SK-N-MC (cell line): ENCODE measurements around the gene CLCN1.

Source experiments
- DNase-seq: peaks from one replicate; pipeline ENCODE4 v3.0.0-alpha.2; 2011; ENCODE audit warnings: low read depth, low spot score
- H3K27ac ChIP-seq: fragments of 200-600 bp; sonication (generic); 2 replicates; pipeline ENCODE4 v1.5.1; 2016; ENCODE audit warnings: mixed run types
- H3K36me3 ChIP-seq: fragments of 200-600 bp; sonication (generic); 2 replicates; pipeline ENCODE4 v1.6.1; 2017; ENCODE audit warnings: antibody characterized with exemption, low read length, mixed read lengths; ENCODE audit not compliant: insufficient read depth
- H3K4me3 ChIP-seq: fragments of 200-600 bp; sonication (generic); 2 replicates; pipeline ENCODE4 v1.5.1; 2016
- H3K9ac ChIP-seq: fragments of 200-600 bp; sonication (generic); 2 replicates; pipeline ENCODE4 v1.8.0; 2017; ENCODE audit warnings: mixed run types, mixed read lengths; ENCODE audit not compliant: insufficient read length
- H3K9me3 ChIP-seq: fragments of 200-600 bp; sonication (generic); 2 replicates; pipeline ENCODE4 v1.6.1; 2017; ENCODE audit warnings: low read depth, mild to moderate bottlenecking, antibody characterized with exemption, low read length, moderate library complexity, mixed read lengths
- EZH2 ChIP-seq: fragments of 200-600 bp; sonication (generic); IDR thresholded peaks from one replicate; pipeline ENCODE4 v1.6.1; 2017; ENCODE audit warnings: antibody characterized with exemption
- FOXP2 ChIP-seq: optimal IDR thresholded peaks from 2 replicates; pipeline ENCODE3; 2011; ENCODE audit warnings: mild to moderate bottlenecking, moderate library complexity; ENCODE audit not compliant: insufficient read depth; ENCODE audit errors: extremely low read length, control extremely low read depth
- POLR2AphosphoS5 ChIP-seq: IDR thresholded peaks from 2 replicates; pipeline ENCODE4 v1.6.1; 2012; ENCODE audit warnings: mild to moderate bottlenecking, low read depth, low read length, borderline replicate concordance

CLCN1 gene

DNA sequence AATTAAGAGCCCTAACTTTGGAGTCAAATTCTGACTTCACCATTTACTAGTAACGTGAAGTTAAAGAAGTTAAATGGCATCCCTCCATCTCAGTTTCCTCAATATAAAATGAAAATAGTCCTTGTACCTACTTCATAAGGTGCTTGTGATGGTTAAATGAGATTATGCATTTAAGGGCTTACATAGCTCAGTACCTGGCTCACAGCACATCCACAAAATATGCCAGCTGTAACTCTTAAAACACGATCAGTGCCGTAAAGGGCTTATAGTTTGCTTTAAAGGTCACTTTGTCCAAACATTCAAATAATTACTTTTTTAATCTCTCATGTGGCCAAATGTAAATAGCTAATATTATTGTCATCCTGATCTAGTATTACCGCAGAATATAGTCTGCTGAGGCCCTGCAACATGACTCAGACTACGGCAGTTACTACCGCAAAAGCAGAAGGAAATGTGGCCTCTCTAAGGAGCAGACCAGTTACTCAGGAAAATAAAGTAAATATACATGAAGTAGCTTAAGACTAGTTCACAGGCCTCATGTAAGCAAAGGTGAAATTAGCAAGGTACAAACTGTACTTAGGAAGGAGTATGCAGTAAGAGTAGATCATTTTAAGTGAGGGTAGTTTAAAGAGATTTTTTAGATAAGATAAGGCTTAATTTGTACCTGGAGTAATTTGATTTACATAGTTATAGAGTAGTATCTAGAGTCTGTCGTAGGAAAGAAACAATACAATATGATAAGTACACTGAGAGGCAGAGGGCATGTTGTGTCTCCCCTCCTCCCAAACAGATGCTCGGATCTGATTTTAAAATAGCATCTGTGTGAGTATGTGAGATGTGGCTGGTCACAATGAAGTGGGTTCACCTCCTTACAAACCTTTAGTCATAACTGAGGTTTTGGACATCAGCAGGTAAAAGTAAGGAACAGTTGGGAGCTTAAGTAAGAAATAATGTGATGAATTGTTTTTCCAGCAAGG lies 14.7 kb upstream of the CLCN1 start:
- DNase-seq = no peak
- no peak for TF ChIP-seq POLR2AphosphoS5
- no peak for TF ChIP-seq EZH2
- TF ChIP-seq FOXP2 = no peak
- Histone ChIP-seq H3K9me3 (no peaks in the 10 kb centered on the region), H3K4me3 (no peak overlapping the region), H3K9ac (no peak overlapping the region), H3K27ac (no peak overlapping the region), H3K36me3 (peaks cover 95% of the 10 kb centered on the region)

DNA sequence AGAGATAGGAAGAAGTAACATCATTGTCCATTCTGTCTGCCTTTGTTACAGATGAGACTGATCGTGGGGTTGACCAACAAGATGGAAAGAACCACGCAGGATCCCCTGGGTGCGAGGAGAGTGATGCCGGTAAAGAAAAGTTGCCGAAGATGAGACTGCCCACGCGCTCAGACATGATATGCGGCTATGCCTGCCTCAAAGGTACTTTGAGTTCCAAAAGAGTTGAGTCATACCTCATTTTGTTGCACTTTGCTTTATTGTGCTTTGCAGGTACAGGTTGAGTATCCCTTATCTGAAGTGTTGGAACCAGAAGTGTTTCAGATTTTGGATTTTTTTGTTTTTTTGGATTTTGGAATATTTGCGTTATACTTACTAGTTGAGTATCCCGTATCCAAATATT lies 12.2 kb upstream of the CLCN1 start:
- H3K4me3 ChIP-seq = no peak overlapping the region
- no peaks in the 10 kb centered on the region for H3K9me3 ChIP-seq
- TF ChIP-seq FOXP2 (no peak), EZH2 (no peak), POLR2AphosphoS5 (no peak)
- no peak overlapping the region for H3K27ac ChIP-seq
- peaks cover 93% of the 10 kb centered on the region for H3K36me3 ChIP-seq
- no peak overlapping the region for H3K9ac ChIP-seq
- no peak for DNase-seq

DNA sequence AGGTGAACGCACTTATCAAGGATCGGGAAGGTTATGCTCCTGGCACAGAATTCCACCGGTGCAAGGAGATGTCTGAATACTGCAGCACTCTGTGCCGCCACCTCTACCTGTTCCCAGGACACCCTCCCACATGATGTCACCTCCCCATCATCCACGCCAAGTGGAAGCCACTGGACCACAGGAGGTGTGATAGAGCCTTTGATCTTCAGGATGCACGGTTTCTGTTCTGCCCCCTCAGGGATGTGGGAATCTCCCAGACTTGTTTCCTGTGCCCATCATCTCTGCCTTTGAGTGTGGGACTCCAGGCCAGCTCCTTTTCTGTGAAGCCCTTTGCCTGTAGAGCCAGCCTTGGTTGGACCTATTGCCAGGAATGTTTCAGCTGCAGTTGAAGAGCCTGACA lies 11.0 kb upstream of the CLCN1 start:
- peaks cover 81% of the 10 kb centered on the region for H3K36me3 ChIP-seq

DNA sequence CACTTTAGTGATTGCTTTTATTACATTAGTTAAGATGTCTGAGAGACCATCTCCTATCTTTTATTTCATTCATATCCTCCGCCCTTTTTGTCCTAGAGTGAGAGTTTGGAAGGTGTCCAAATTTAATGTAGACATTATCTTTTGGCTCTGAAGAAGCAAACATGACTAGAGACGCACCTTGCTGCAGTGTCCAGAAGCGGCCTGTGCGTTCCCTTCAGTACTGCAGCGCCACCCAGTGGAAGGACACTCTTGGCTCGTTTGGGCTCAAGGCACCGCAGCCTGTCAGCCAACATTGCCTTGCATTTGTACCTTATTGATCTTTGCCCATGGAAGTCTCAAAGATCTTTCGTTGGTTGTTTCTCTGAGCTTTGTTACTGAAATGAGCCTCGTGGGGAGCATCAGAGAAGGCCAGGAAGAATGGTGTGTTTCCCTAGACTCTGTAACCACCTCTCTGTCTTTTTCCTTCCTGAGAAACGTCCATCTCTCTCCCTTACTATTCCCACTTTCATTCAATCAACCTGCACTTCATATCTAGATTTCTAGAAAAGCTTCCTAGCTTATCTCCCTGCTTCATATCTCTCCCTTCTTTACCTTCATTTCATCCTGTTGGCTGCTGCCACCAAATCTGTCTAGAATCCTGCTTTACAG lies 10.4 kb upstream of the CLCN1 start:
- Histone ChIP-seq H3K4me3 (no peak overlapping the region), H3K36me3 (peaks cover 75% of the 10 kb centered on the region), H3K27ac (no peak overlapping the region), H3K9me3 (no peaks in the 10 kb centered on the region), H3K9ac (no peak overlapping the region)
- TF ChIP-seq FOXP2 (no peak), EZH2 (no peak), POLR2AphosphoS5 (no peak)
- DNase-seq = no peak

More for the DNA sequence above, 11.0 kb upstream of the CLCN1 start:
- Histone ChIP-seq H3K27ac (no peak overlapping the region), H3K9me3 (no peaks in the 10 kb centered on the region), H3K9ac (no peak overlapping the region), H3K4me3 (no peak overlapping the region)
- TF ChIP-seq EZH2 (no peak), FOXP2 (no peak)
- no peak for DNase-seq

DNA sequence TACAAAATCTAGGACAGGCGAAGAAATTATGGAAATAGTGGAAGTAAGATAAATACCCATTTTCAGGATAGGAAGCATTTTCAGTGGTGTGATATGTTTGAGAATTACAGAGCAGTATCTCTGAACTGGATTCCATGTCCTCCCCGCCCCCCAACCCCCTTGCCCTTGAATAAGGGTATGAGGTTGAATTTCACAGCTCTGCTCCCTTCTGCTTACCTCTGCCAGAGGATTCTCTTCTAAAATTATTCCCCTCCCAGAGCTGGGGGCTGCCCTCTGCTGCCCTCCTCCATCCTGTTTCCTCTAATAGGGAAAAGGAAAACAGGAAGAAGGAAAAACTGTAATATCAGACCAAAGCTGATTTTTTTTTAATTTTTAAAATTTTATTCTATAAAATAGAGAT lies 7.3 kb upstream of the CLCN1 start:
- no peak for DNase-seq
- TF ChIP-seq EZH2 (no peak), FOXP2 (no peak), POLR2AphosphoS5 (no peak)
- no peak overlapping the region for H3K4me3 ChIP-seq
- H3K27ac ChIP-seq = no peak overlapping the region
- peaks cover 47% of the 10 kb centered on the region for H3K36me3 ChIP-seq
- no peak overlapping the region for H3K9ac ChIP-seq
- H3K9me3 ChIP-seq = no peaks in the 10 kb centered on the region

DNA sequence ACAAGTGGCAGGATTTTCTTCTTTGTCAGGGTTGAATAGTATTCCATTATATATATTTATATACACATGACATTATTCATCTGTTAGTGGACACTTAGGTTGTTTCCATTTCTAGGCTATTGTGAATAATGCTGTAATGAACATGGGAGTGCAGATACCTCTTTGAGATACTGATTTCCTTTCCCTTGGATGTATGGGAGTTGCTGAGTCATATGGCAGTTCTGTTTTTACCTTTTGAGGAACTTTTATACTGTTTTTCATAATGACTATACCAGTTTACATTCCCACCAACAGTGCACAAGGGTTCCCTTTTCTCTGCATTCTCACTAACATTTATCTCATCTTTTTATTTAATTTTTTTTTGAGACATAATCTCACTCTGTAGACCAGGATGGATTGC lies 1.8 kb upstream of the CLCN1 start:
- H3K9ac ChIP-seq = no peak overlapping the region
- no peaks in the 10 kb centered on the region for H3K9me3 ChIP-seq
- H3K36me3 ChIP-seq = no peaks in the 10 kb centered on the region; the same call in 1 of the 2 replicates
- no peak overlapping the region for H3K27ac ChIP-seq
- TF ChIP-seq FOXP2 = no peak
- no peak for TF ChIP-seq EZH2
- no peak for TF ChIP-seq POLR2AphosphoS5
- no peak overlapping the region for H3K4me3 ChIP-seq
- DNase-seq = no peak

DNA sequence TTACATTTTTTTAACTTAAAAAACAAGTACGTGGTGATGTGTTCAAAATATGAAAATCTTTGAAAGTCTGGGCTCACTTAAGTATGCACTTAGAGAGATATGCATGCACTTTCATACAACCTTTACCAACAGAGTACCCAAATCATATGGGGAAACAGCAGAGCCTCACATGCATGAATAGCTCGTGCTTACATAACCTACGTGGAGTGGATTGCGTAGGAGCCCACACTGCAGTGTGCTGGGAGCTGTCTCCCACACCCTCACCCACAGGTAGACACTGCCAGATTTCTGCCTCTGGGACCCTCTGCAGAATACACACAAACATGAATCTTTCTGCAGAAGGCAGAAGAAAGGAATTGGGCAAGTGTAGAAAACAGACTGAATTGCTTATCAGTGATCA lies 581 bp downstream of the CLCN1 start:
- H3K9me3 ChIP-seq = no peaks in the 10 kb centered on the region
- no peak overlapping the region for H3K9ac ChIP-seq
- no peak overlapping the region for H3K4me3 ChIP-seq
- TF ChIP-seq EZH2 = no peak
- no peak for TF ChIP-seq POLR2AphosphoS5
- TF ChIP-seq FOXP2 = no peak
- no peak overlapping the region for H3K27ac ChIP-seq
- H3K36me3 ChIP-seq = no peaks in the 10 kb centered on the region
- DNase-seq = no peak

DNA sequence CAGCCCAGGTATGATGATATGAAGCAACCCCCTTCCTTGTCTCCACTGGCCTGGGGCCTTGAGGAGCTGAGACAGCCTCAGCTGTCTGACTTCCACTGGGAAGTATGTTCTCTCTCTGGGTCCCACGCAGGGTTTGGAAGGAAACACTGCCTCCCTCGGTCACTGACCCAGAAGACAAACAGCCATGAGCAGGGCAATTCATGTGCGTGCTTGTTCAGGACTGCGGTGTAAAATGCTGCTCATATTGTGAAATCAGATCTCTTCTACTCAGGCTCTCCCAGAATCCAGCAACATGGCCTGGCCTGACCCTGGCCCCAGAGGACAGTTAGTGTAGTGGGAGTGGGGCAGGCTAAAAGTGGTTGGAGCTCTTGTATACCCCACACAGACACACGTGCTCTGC lies 2.8 kb downstream of the CLCN1 start:
- no peak overlapping the region for H3K9ac ChIP-seq
- no peak overlapping the region for H3K27ac ChIP-seq
- H3K9me3 ChIP-seq = no peaks in the 10 kb centered on the region
- TF ChIP-seq FOXP2 (no peak), POLR2AphosphoS5 (no peak), EZH2 (no peak)
- H3K36me3 ChIP-seq = no peaks in the 10 kb centered on the region
- no peak for DNase-seq
- H3K4me3 ChIP-seq = no peak overlapping the region
